Activated CD4-positive, alpha-beta T cell treated with anti-CD3 and anti-CD28 coated beads, Interleukin-2, amount 50 U/mL, for 24 hours (primary cell): ENCODE measurements around the gene PTPN13.

Source experiments
- DNase-seq, 2 donors: peaks; one replicate each; pipeline ENCODE4 v3.0.0-alpha.2; 2020; ENCODE audit warnings: low read depth in 1 of 2, low spot score in 1 of 2

PTPN13 gene, protein sequence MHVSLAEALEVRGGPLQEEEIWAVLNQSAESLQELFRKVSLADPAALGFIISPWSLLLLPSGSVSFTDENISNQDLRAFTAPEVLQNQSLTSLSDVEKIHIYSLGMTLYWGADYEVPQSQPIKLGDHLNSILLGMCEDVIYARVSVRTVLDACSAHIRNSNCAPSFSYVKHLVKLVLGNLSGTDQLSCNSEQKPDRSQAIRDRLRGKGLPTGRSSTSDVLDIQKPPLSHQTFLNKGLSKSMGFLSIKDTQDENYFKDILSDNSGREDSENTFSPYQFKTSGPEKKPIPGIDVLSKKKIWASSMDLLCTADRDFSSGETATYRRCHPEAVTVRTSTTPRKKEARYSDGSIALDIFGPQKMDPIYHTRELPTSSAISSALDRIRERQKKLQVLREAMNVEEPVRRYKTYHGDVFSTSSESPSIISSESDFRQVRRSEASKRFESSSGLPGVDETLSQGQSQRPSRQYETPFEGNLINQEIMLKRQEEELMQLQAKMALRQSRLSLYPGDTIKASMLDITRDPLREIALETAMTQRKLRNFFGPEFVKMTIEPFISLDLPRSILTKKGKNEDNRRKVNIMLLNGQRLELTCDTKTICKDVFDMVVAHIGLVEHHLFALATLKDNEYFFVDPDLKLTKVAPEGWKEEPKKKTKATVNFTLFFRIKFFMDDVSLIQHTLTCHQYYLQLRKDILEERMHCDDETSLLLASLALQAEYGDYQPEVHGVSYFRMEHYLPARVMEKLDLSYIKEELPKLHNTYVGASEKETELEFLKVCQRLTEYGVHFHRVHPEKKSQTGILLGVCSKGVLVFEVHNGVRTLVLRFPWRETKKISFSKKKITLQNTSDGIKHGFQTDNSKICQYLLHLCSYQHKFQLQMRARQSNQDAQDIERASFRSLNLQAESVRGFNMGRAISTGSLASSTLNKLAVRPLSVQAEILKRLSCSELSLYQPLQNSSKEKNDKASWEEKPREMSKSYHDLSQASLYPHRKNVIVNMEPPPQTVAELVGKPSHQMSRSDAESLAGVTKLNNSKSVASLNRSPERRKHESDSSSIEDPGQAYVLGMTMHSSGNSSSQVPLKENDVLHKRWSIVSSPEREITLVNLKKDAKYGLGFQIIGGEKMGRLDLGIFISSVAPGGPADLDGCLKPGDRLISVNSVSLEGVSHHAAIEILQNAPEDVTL (N-terminal part only)

GRCh38 chr4:86593688-86594558, at the start of gene PTPN13:
Gene PTPN13 (plus strand): TSS chr4:86594315. CDS start chr4:86635257, 40,942 bp downstream.
- DNase-seq = peak; percentile 29 to 38

DNA sequence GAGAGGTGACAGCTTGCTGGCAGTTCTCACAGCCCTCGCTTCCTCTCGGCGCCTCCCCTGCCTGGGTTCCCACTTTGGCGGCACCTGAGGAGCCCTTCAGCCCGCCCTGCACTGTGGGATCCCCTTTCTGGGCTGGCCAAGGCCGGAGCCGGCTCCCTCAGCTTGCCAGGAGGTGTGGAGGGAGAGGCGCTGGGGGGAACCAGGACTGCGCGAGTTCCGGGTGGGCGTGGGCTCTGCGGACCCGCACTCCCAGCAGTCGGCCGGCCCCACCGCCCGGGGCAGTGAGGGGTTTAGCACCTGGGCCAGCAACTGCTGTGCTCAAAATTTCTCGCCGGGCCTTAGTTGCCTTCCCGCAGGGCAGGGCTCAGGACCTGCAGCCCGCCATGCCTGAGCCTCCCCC, 47.0 kb upstream of the PTPN13 start:
- DNase-seq = no peak

DNA sequence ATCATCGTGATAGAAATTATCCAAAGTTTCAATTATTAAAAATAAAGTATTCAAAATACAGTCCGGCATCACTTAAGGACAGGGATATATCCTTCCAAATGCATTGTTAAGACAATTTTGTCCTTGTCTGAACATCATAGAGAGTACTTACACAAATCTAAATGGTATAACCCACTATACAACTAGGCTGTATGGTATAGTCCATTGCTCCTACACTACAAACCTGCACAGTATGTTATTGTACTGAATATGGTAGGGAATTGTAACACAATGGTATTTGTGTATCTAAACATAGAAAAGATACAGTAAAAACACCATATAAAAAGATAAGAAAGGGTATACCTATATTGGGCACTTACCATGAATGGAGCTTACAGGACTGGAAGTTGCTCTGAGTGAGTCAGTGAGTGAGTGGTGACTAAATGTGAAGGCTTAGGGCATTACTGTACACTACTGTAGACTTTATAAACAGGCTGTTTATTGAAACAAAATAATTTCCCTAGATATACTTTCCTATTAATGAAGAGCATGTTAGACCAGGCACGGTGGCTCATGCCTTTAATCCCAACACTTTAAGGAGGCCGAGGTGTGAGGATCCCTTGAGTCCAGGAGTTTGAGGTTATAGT, 44.8 kb upstream of the PTPN13 start:
- DNase-seq = no peak

DNA sequence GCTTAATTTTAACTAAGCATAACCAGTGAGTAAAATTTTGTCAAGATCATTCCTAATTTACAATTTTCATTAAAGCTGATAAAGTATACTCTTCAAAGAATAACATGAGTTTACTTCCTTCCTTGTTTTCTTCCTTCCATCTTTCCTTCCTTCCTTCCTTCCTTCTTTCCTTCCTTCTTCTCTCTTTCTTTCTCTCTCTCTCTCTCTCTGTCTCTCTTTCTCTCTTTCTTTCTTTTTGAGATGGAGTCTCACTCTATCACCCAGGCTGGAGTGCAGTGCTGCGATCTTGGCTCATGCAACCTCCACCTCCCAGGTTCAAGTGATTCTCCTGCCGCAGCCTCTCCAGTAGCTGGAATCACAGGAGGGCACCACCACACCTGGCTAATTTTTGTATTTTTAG, 42.7 kb upstream of the PTPN13 start:
- no peak for DNase-seq

GRCh38 chr4:86554646-86555045, 39.5 kb upstream of the PTPN13 start:
- DNase-seq = no peak

DNA sequence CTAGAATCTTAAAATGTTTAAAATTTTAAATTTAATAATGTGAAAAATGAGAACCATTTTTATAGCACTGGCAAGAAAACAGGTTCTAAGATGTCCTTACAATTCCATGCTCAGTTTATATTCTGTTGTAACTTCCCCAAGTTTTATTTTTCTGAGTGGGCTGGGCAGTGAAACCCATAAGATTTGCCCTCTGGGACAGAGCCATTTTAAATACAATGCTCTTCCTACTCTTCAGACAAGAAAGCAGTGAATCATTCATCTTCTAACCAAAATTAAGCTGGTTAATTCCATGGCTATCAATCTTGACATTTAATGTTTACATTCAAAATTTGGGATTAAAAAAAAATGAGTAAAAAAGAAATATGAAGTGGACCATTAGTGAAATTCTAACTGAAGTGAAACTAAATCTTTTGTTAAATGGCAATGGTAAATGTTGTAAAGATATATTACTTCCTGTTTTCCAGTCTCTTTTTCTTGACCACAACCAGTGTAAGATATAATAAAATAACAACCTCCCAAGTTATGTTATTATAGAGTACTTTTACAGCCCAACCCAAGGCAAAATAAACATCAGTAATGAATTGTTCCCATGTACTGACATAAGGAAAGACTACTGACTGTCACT, 37.2 kb upstream of the PTPN13 start:
- no peak for DNase-seq

DNA sequence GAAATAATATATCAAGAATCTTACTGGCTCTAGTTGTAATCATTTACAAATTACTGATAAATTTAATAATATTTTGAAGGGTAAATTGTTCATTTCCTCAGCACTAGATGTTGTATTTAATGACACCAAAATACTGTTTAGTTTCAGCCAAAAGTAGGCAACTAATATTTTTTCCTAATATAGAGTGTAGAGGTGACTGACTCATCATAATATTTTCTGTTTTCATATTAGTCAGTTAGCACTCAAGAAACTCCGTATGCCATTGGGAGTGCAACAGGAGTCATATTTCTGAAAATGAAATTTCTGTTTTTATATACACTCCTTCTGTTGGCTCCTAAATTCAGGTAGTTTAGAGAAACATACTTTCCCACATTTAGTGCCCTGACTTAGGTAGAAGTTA, 36.6 kb upstream of the PTPN13 start:
- DNase-seq = no peak

DNA sequence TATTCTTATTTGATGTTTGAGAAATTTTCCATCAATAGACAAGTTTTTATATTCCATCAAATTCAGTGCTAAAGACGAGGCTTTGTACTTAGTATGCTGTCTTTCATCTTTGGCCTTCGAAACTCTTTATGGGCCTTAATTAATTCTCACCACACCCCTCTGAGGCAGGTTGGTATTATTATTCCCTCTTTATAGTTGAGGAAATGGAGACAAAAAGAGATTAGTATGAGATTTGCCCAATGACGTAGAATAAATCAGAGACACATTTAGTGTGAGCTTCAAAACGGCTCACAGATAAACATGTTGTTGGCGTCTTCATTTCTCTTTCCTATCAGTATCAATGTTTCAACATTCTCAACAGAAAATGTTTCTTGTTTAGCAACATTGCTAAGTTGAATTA, 35.9 kb upstream of the PTPN13 start:
- DNase-seq = no peak

GRCh38 chr4:86558797-86559196, 35.3 kb upstream of the PTPN13 start:
- DNase-seq = no peak

DNA sequence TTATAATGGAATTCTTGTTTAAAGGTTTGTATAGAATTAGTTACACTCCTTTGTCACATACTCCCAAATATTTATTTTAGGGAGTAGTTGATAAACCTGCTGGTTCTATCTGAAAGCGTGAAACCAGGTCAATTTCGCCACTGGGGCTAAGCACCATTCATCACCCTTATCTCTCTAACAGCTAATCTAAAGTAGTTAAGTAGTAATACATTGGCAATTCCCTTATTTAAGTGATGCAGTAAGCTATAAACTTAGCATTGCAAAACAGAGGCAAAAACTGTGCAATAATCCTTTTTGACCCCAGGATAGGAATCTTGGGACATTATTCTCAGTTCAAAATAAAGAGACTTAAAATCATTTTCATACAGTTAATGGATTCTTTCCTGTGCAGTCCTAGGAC, 33.7 kb upstream of the PTPN13 start:
- no peak for DNase-seq

GRCh38 chr4:86561256-86561655, 32.9 kb upstream of the PTPN13 start:
- DNase-seq = no peak

DNA sequence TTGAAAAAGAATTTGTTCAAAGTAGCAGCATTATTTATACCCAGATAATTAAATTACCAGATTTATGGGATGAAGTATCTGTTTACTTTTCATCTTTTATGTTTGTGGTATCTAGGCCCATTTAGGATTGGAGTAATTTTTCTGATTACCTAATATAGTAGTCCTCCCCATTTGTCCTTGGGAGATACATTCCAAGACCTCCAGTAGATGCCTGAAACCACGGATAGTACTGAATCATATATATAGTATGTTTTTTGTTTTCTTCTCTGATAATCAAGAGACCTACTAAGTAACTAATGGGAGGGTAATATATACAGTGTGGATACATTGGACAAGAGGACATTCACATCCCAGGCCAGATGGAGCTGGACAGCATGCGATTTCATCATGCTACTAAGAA, 30.7 kb upstream of the PTPN13 start:
- no peak for DNase-seq

DNA sequence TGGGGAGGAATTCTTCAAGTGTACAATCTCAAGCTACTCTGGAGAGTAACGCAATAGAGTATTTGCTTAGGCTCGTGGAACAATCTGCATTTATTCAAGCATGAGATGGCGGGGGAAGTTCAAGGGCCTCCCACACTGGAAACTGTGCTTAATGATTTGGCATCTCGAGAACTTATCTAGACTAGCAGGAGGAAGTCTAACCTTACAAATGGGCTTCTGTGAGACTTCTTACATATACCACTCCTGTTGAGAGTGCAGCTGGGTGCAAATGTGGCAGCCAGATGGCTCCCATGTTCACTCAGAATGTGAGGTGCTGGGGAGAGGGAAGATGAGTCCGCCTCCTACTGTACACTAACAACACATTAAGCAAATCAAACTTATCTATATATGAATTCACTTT, 29.3 kb upstream of the PTPN13 start:
- no peak for DNase-seq

DNA sequence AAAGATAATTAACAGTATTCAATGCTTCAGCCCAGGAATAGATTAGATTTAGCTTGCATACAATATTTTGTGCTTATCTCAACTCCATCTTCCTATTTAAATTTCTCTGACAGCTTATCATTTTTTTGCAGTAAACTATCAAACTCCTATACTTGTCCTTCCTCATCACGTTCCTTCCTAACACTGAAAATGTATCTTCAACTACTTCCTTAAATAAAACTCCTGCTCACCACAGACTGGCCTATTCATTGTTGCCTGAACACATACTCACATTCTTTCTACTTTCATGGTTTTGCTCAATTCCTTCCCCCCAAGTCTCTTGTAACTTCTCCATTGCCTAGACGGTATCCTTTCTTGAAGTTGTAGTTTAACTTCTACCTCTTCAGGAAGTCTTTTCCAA, 28.5 kb upstream of the PTPN13 start:
- DNase-seq = no peak

- DNase-seq = no peak
Observed at GRCh38 chr4:86569103-86569870, 24.8 kb upstream of the PTPN13 start.

GRCh38 chr4:86579941-86580340, 14.2 kb upstream of the PTPN13 start:
- DNase-seq = no peak

GRCh38 chr4:86582410-86582809, 11.7 kb upstream of the PTPN13 start:
- DNase-seq = no peak

DNA sequence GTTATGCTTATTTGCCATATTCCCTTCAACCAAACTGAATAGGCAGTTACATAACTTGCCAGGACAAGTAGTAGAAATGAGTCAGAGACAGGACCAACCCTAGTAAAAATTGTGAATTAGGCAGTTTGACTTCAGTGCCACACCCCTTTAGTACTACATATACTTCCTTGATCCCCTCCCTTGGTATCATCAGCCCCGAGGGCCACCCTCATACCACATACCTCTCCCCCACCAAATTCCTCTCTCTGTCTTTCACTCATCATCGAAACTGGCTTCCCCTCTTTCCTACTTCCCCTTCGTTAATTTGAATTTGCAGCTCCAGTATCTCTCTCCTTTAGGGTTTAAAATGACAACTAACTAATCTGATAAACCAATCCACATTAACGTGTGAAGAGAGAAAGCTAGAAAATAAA, 7.9 kb upstream of the PTPN13 start:
- no peak for DNase-seq
